Pancreas (tissue), 10 donors: ENCODE measurements around the gene VEGFB. TPM values are rescaled to one million over a fixed set of nuclear protein-coding genes. Genes with fewer than 3 reads are reported as not detected.

Experiments
- ATAC-seq, 4 donors: fragments of 200-7000 bp; cut with Tn5 transposase; one replicate each; pipeline versions ENCODE4 v1.8.0 to v1.9.1; 2020; ENCODE audit warnings: mild to moderate bottlenecking in 4 of 4, moderate library complexity in 4 of 4
- DNase-seq, 6 donors: peaks; one replicate each; pipeline ENCODE4 v3.0.0-alpha.2; 2020
- FAIRE-seq: peaks from 2 replicates; lab custom pipeline; 2012; peaks lifted over from hg19 to GRCh38; lab: Jason Lieb, UNC
- H3K27ac ChIP-seq, 4 donors: fragments of 200-600 bp; sonication (generic); 1 replicate in 3 of 4; 2 replicates in 1 of 4; pipeline versions ENCODE4 v1.5.0 to v1.8.0; 2020
- H3K27me3 ChIP-seq, 4 donors: fragments of 200-600 bp; one replicate each; pipeline ENCODE4 v1.8.0; 2021
- H3K36me3 ChIP-seq, 3 donors: fragments of 200-600 bp; sonication (generic) in 1 of 3; one replicate each; pipeline versions ENCODE4 v1.5.0 to v1.8.0; 2020 to 2021
- H3K4me1 ChIP-seq, 3 donors: fragments of 200-600 bp; one replicate each; pipeline ENCODE4 v1.8.0; 2021
- H3K4me3 ChIP-seq, 4 donors: fragments of 200-600 bp; sonication (generic) in 2 of 4; one replicate each; pipeline versions ENCODE4 v1.5.0 to v1.8.0; 2020 to 2021
- H3K9me3 ChIP-seq, 4 donors: fragments of 200-600 bp; one replicate each; pipeline ENCODE4 v1.8.0; 2021
- CTCF ChIP-seq, 4 donors: fragments of 200-600 bp; sonication (generic) in 3 of 4; IDR thresholded peaks; one replicate each; pipeline versions ENCODE4 v1.5.0 to v1.8.0; 2021; ENCODE audit warnings: antibody characterized with exemption in 4 of 4
- WGBS, 2 donors: extraction: QIAGEN DNeasy Blood & Tissue Kit; methylation state at CpG; one replicate each; pipeline ENCODE4 v1.1.7; 2013; 5-methylcytosine and 5-hydroxymethylcytosine counted together
- intact Hi-C, 3 donors: fragments of 100-400 bp; cut with DNase I; formaldehyde crosslinking; loops; one replicate each; pipeline versions ENCODE4 v1.11.1 to v1.14.2; 2022
- polyA plus RNA-seq, 2 donors: library from polyadenylated mRNA; stranded (reverse); fragments of 200-250 nt; gene quantifications; one replicate each; pipeline ENCODE4 v1.2.3, GENCODE V29; 2013
- total RNA-seq, 6 donors: library from RNA; stranded (reverse); fragmentation: NEBNext Ultra II Directional in 4 of 6; extraction: Animal tissue kit (Norgen Biotek cat#: 25700) in 4 of 6; gene quantifications; one replicate each; pipeline versions ENCODE4 v1.2.1 to v1.2.4, GENCODE V29; 2021 to 2023
- donor health status: healthy with polysubstance abuse.
- donor health status: DM: no; HTN: no; CAD: no; lungs with moderate emphysema.
- donor health status: DM: no; HTN: no; CAD: no.
- donor health status: control.
- donor health status: control.
- donor health status: Bipolar disorder and iron deficiency.
- donor health status: DM: yes; HTN: yes; CAD: no.
- donor health status: DM: no; HTN: no; CAD: no.
- donor health status: DM: no; HTN: no; CAD: no.
- donor health status: DM: yes; HTN: yes; CAD: no.

VEGFB gene
- total and polyA plus RNA-seq, 8 donors = 54.1 to 115 (median 63.2) TPM

- Histone ChIP-seq H3K36me3 (no peaks in the 10 kb centered on the region), H3K4me3 (no peak overlapping the region), H3K27ac (no peak overlapping the region), H3K4me1 (peaks cover 0 to 12% (median 5%) of the 10 kb centered on the region in 3 donors), H3K9me3 (no peaks in the 10 kb centered on the region), H3K27me3 (no peaks in the 10 kb centered on the region)
- intact Hi-C loops = no loop called here
- DNase-seq (peak in 3 of 6 donors; percentile 55 to 74 (median 64)), FAIRE-seq (no peak), ATAC-seq (no peak)
- TF ChIP-seq CTCF (IDR thresholded peaks at IDR 0.05) = no peak
- WGBS, 2 donors = 86% methylated on average over 15 of the region's 15 CpGs
Observed at GRCh38 chr11:64266339-64266738, 32.0 kb downstream of the VEGFB start.

- WGBS, 2 donors = 88 to 90% methylated on average over 27 of the region's 27 CpGs
- H3K27me3 ChIP-seq = no peaks in the 10 kb centered on the region
- H3K9me3 ChIP-seq = no peaks in the 10 kb centered on the region
- H3K4me1 ChIP-seq = peaks cover 0 to 12% (median 5%) of the 10 kb centered on the region in 3 donors
- no peaks in the 10 kb centered on the region for H3K36me3 ChIP-seq
- intact Hi-C loops = no loop called here
- peak in 3 of 6 donors; percentile 64 to 82 (median 65) for DNase-seq
- ATAC-seq = no peak
- no peak for FAIRE-seq
- TF ChIP-seq CTCF (IDR thresholded peaks at IDR 0.05) = no peak
- H3K27ac ChIP-seq = peak overlapping the region in 3 of 4 donors; percentile 95 to 96 (median 96)
- no peak overlapping the region for H3K4me3 ChIP-seq
Observed at GRCh38 chr11:64267207-64267945, 33.0 kb downstream of the VEGFB start.

GRCh38 chr11:64268025-64268892, 33.9 kb downstream of the VEGFB start:
- FAIRE-seq (no peak), ATAC-seq (peak in 1 of 4 donors; percentile 1)
- intact Hi-C loops = no loop called here

GRCh38 chr11:64268893-64269539, 34.6 kb downstream of the VEGFB start:
- Histone ChIP-seq H3K4me1 (peaks cover 0 to 14% (median 10%) of the 10 kb centered on the region in 3 donors), H3K9me3 (no peaks in the 10 kb centered on the region), H3K4me3 (peak overlapping the region; percentile 43 to 73 (median 60)), H3K27me3 (no peaks in the 10 kb centered on the region), H3K27ac (peak overlapping the region; percentile 87 to 96 (median 96)), H3K36me3 (no peaks in the 10 kb centered on the region)
- TF ChIP-seq CTCF (IDR thresholded peaks at IDR 0.05) = no peak
- intact Hi-C loops = no loop called here
- ATAC-seq (peak; percentile 6 to 17 (median 13)), DNase-seq (peak in 5 of 6 donors; percentile 64 to 88 (median 79)), FAIRE-seq (no peak)
- 1% methylated on average over 34 of the region's 34 CpGs for WGBS, 2 donors

More at GRCh38 chr11:64268025-64268892, 33.9 kb downstream of the VEGFB start:
- H3K4me3 ChIP-seq = peak overlapping the region in 3 of 4 donors; percentile 43 to 73 (median 63)
- WGBS, 2 donors = 44 to 47% methylated on average over 23 of the region's 23 CpGs
- H3K4me1 ChIP-seq = peaks cover 0 to 14% (median 10%) of the 10 kb centered on the region in 3 donors
- H3K36me3 ChIP-seq = no peaks in the 10 kb centered on the region
- H3K27me3 ChIP-seq = no peaks in the 10 kb centered on the region
- TF ChIP-seq CTCF (IDR thresholded peaks at IDR 0.05) = no peak
- peak; percentile 72 to 88 (median 76) for DNase-seq
- no peaks in the 10 kb centered on the region for H3K9me3 ChIP-seq
- H3K27ac ChIP-seq = peak overlapping the region; percentile 87 to 96 (median 96)
